Neuronal stem cell (in vitro differentiated cells): ENCODE measurements around the gene MOXD1.

Source experiments
- DNase-seq: peaks from one replicate; pipeline ENCODE4 v3.0.0-alpha.2; 2013; ENCODE audit warnings: low spot score
- H2AFZ ChIP-seq: one replicate; pipeline ENCODE4 v1.6.1; 2013; ENCODE audit warnings: mild to moderate bottlenecking, low read length, inconsistent platforms
- H2AK5ac ChIP-seq: 2 replicates; pipeline ENCODE4 v1.6.1; 2013; ENCODE audit warnings: low read depth, mild to moderate bottlenecking, inconsistent platforms, low read length, moderate library complexity, mixed read lengths
- H2BK120ac ChIP-seq: 2 replicates; pipeline ENCODE4 v1.6.1; 2013; ENCODE audit warnings: low read depth, mild to moderate bottlenecking, inconsistent platforms, low read length, moderate library complexity, mixed read lengths
- H2BK12ac ChIP-seq: one replicate; pipeline ENCODE4 v1.6.1; 2013; ENCODE audit warnings: low read length, inconsistent platforms
- H2BK15ac ChIP-seq: 2 replicates; pipeline ENCODE4 v1.6.1; 2013; ENCODE audit warnings: mild to moderate bottlenecking, low read length, inconsistent platforms, mixed read lengths
- H2BK5ac ChIP-seq: one replicate; pipeline ENCODE4 v1.6.1; 2013; ENCODE audit warnings: inconsistent platforms, mild to moderate bottlenecking, low read length, moderate library complexity
- H3K14ac ChIP-seq: one replicate; pipeline ENCODE4 v1.6.1; 2013; ENCODE audit warnings: low read length, inconsistent platforms
- H3K18ac ChIP-seq: 2 replicates; pipeline ENCODE4 v1.6.1; 2013; ENCODE audit warnings: low read length, inconsistent platforms
- H3K23ac ChIP-seq: 2 replicates; pipeline ENCODE4 v1.6.1; 2013; ENCODE audit warnings: low read depth, mild to moderate bottlenecking, mixed read lengths, low read length, inconsistent platforms; ENCODE audit not compliant: poor library complexity
- H3K27ac ChIP-seq: replicated peaks from 3 replicates; pipeline ENCODE4 v1.5.1; 2013; ENCODE audit warnings: low read length, inconsistent platforms
- H3K27me3 ChIP-seq, 3 experiments: 2 replicates each; pipeline ENCODE4 v1.6.1; 2013; ENCODE audit warnings: low read length in 3 of 3, mild to moderate bottlenecking in 2 of 3, inconsistent platforms in 1 of 3, low read depth in 1 of 3, mixed read lengths in 1 of 3, moderate library complexity in 1 of 3; ENCODE audit not compliant: control insufficient read depth in 3 of 3, insufficient read depth in 3 of 3
- H3K36me3 ChIP-seq, 2 donors: replicated peaks in 1 of 2; 2 replicates each; pipeline ENCODE4 v1.6.1; 2013; ENCODE audit warnings: low read length in 2 of 2; ENCODE audit not compliant: control insufficient read depth in 2 of 2, insufficient read depth in 2 of 2
- H3K4ac ChIP-seq: 2 replicates; pipeline ENCODE4 v1.6.1; 2013; ENCODE audit warnings: inconsistent platforms, mild to moderate bottlenecking, low read length, moderate library complexity
- H3K4me1 ChIP-seq, 2 donors: 1 replicate in 1 of 2; 2 replicates in 1 of 2; pipeline ENCODE4 v1.6.1; 2013; ENCODE audit warnings: low read length in 2 of 2, low read depth in 1 of 2; ENCODE audit not compliant: control insufficient read depth in 2 of 2, insufficient read depth in 1 of 2
- H3K4me2 ChIP-seq: one replicate; pipeline ENCODE4 v1.6.1; 2013; ENCODE audit warnings: mild to moderate bottlenecking, low read length, inconsistent platforms; ENCODE audit not compliant: insufficient read depth, poor library complexity, severe bottlenecking
- H3K4me3 ChIP-seq, 2 donors: 2 replicates each; pipeline ENCODE4 v1.5.1; 2013; ENCODE audit warnings: low read length in 2 of 2, mild to moderate bottlenecking in 2 of 2, inconsistent platforms in 1 of 2, moderate library complexity in 1 of 2
- H3K79me1 ChIP-seq: one replicate; pipeline ENCODE4 v1.6.1; 2013; ENCODE audit warnings: low read depth, mild to moderate bottlenecking, inconsistent platforms, low read length, moderate library complexity
- H3K9ac ChIP-seq: one replicate; pipeline ENCODE4 v1.6.1; 2013; ENCODE audit warnings: mild to moderate bottlenecking, low read depth, low read length, inconsistent platforms; ENCODE audit not compliant: poor library complexity
- H3K9me3 ChIP-seq, 2 donors: replicated peaks in 1 of 2; 2 replicates each; pipeline versions ENCODE3 to v1.6.1; 2013; ENCODE audit warnings: low read length in 2 of 2, mild to moderate bottlenecking in 2 of 2, inconsistent platforms in 1 of 2, low read depth in 1 of 2, mixed read lengths in 1 of 2, moderate library complexity in 1 of 2; ENCODE audit not compliant: control insufficient read depth in 2 of 2, insufficient read depth in 1 of 2
- H4K8ac ChIP-seq: one replicate; pipeline ENCODE4 v1.6.1; 2013; ENCODE audit warnings: low read depth, mild to moderate bottlenecking, inconsistent platforms, low read length, moderate library complexity
- H4K91ac ChIP-seq: one replicate; pipeline ENCODE4 v1.6.1; 2013; ENCODE audit warnings: low read length, low read depth, mild to moderate bottlenecking, inconsistent platforms; ENCODE audit not compliant: poor library complexity
- WGBS, 2 donors: extraction: QIAGEN DNeasy Blood & Tissue Kit; methylation state at CpG; one replicate each; pipeline ENCODE4 v1.1.7; 2013; ENCODE audit warnings: missing lambda C conversion rate in 2 of 2, mixed read lengths in 1 of 2; ENCODE audit not compliant: insufficient read length in 2 of 2, insufficient replicate concordance in 1 of 2; ENCODE audit errors: extremely low coverage in 2 of 2; 5-methylcytosine and 5-hydroxymethylcytosine counted together

Gene MOXD1

GRCh38 chr6:132388291-132388690 lies 13.0 kb downstream of the MOXD1 start:
- DNase-seq: no peak
- H3K14ac ChIP-seq: no peak overlapping the region
- no peak overlapping the region for H2BK12ac ChIP-seq
- WGBS, 2 donors: no CpG with 5 or more reads among the region's 3 CpGs
- H4K91ac ChIP-seq: no peak overlapping the region
- H3K4ac ChIP-seq: no peak overlapping the region
- no peak overlapping the region for H3K4me3 ChIP-seq
- peaks cover 5 to 9% of the 10 kb centered on the region in 2 donors for H3K4me1 ChIP-seq
- no peak overlapping the region for H2BK5ac ChIP-seq
- H3K23ac ChIP-seq: no peak overlapping the region
- no peak overlapping the region for H2BK15ac ChIP-seq
- no peaks in the 10 kb centered on the region for H3K79me1 ChIP-seq
- H2BK120ac ChIP-seq: no peak overlapping the region
- H3K36me3 ChIP-seq: no peaks in the 10 kb centered on the region
- H3K9ac ChIP-seq: no peak overlapping the region
- no peak overlapping the region for H4K8ac ChIP-seq
- H2AFZ ChIP-seq: no peak overlapping the region
- H3K18ac ChIP-seq: no peak overlapping the region
- no peak overlapping the region for H2AK5ac ChIP-seq
- no peak overlapping the region for H3K4me2 ChIP-seq
- no peaks in the 10 kb centered on the region for H3K9me3 ChIP-seq
- peaks cover 0 to 4% (median 0%) of the 10 kb centered on the region in 3 experiments for H3K27me3 ChIP-seq
- no peak overlapping the region for H3K27ac ChIP-seq

- H2AFZ ChIP-seq: no peak overlapping the region
- no peaks in the 10 kb centered on the region for H3K4me1 ChIP-seq
- no peak overlapping the region for H3K14ac ChIP-seq
- no peak overlapping the region for H4K8ac ChIP-seq
- H4K91ac ChIP-seq: no peak overlapping the region
- no peaks in the 10 kb centered on the region for H3K36me3 ChIP-seq
- H2BK15ac ChIP-seq: no peak overlapping the region
- no peak overlapping the region for H3K9ac ChIP-seq
- no peak overlapping the region for H3K27ac ChIP-seq
- H3K23ac ChIP-seq: no peak overlapping the region
- no CpG with 5 or more reads among the region's 3 CpGs for WGBS, 2 donors
- no peak overlapping the region for H2BK120ac ChIP-seq
- no peaks in the 10 kb centered on the region for H3K9me3 ChIP-seq
- no peak overlapping the region for H3K4me2 ChIP-seq
- DNase-seq: no peak
- no peak overlapping the region for H3K4me3 ChIP-seq
- no peak overlapping the region for H2BK12ac ChIP-seq
- no peaks in the 10 kb centered on the region for H3K79me1 ChIP-seq
- no peak overlapping the region for H3K18ac ChIP-seq
- H3K4ac ChIP-seq: no peak overlapping the region
- peaks cover 0 to 6% (median 0%) of the 10 kb centered on the region in 3 experiments for H3K27me3 ChIP-seq
- no peak overlapping the region for H2AK5ac ChIP-seq
- H2BK5ac ChIP-seq: no peak overlapping the region
Measured at GRCh38 chr6:132382630-132383175, 18.6 kb downstream of the MOXD1 start.

GRCh38 chr6:132381381-132381780 lies 19.9 kb downstream of the MOXD1 start:
- no peak overlapping the region for H2AK5ac ChIP-seq
- no CpG with 5 or more reads among the region's 1 CpG for WGBS, 2 donors
- no peak overlapping the region for H3K4ac ChIP-seq
- H2BK12ac ChIP-seq: no peak overlapping the region
- no peaks in the 10 kb centered on the region for H3K79me1 ChIP-seq
- H3K4me2 ChIP-seq: no peak overlapping the region
- no peak overlapping the region for H2BK5ac ChIP-seq
- H3K9ac ChIP-seq: no peak overlapping the region
- H3K27me3 ChIP-seq: peaks cover 0 to 6% (median 0%) of the 10 kb centered on the region in 3 experiments
- H4K8ac ChIP-seq: no peak overlapping the region
- no peak overlapping the region for H3K18ac ChIP-seq
- H3K36me3 ChIP-seq: no peaks in the 10 kb centered on the region
- no peak overlapping the region for H3K4me3 ChIP-seq
- H4K91ac ChIP-seq: no peak overlapping the region
- no peak overlapping the region for H3K27ac ChIP-seq
- DNase-seq: no peak
- H2AFZ ChIP-seq: no peak overlapping the region
- no peak overlapping the region for H3K14ac ChIP-seq
- no peak overlapping the region for H2BK15ac ChIP-seq
- no peak overlapping the region for H3K23ac ChIP-seq
- no peak overlapping the region for H2BK120ac ChIP-seq
- H3K4me1 ChIP-seq: no peaks in the 10 kb centered on the region
- no peaks in the 10 kb centered on the region for H3K9me3 ChIP-seq

GRCh38 chr6:132380358-132381029 lies 20.8 kb downstream of the MOXD1 start:
- Histone ChIP-seq H3K9me3 (no peaks in the 10 kb centered on the region), H3K9ac (no peak overlapping the region), H3K4me2 (no peak overlapping the region), H3K36me3 (no peaks in the 10 kb centered on the region), H3K4me3 (no peak overlapping the region), H3K23ac (no peak overlapping the region), H3K27ac (no peak overlapping the region), H2BK15ac (no peak overlapping the region), H2BK12ac (no peak overlapping the region), H2BK5ac (no peak overlapping the region), H3K18ac (no peak overlapping the region), H2AFZ (no peak overlapping the region), H3K27me3 (peaks cover 0 to 6% (median 0%) of the 10 kb centered on the region in 3 experiments), H3K4me1 (no peaks in the 10 kb centered on the region), H2AK5ac (no peak overlapping the region), H4K91ac (no peak overlapping the region), H3K79me1 (no peaks in the 10 kb centered on the region), H4K8ac (no peak overlapping the region), H3K4ac (no peak overlapping the region), H2BK120ac (no peak overlapping the region), H3K14ac (no peak overlapping the region)
- WGBS, 2 donors: no CpG with 5 or more reads among the region's 3 CpGs
- DNase-seq: no peak
